GM13976 (cell line): ENCODE measurements around the gene NDUFV1.
"Not testable (repeated sequence)": the region's sequence is repeated elsewhere in the genome, so short reads cannot be mapped to it uniquely, and the experiment has no call there.

Source experiments
- DNase-seq: peaks from one replicate; pipeline ENCODE4 v3.0.0; 2012; ENCODE audit warnings: low spot score
- in situ Hi-C: fragments of 300-500 bp; cut with MboI; formaldehyde crosslinking; loops from one replicate; pipeline ENCODE4 v1.12.0; 2022; ENCODE audit warnings: low sequenced_read_pairs, mixed read lengths, inconsistent platforms; ENCODE audit not compliant: unreplicated experiment
- TF ChIP-seq, protein P1 (sequence below): IDR thresholded peaks from 2 replicates; pipeline ENCODE4 v1.5.1; 2012; ENCODE audit warnings: borderline replicate concordance, mild to moderate bottlenecking; ENCODE audit not compliant: insufficient read depth; ENCODE audit errors: extremely low read depth, missing control alignments, control extremely low read depth

NDUFV1 gene

DNA sequence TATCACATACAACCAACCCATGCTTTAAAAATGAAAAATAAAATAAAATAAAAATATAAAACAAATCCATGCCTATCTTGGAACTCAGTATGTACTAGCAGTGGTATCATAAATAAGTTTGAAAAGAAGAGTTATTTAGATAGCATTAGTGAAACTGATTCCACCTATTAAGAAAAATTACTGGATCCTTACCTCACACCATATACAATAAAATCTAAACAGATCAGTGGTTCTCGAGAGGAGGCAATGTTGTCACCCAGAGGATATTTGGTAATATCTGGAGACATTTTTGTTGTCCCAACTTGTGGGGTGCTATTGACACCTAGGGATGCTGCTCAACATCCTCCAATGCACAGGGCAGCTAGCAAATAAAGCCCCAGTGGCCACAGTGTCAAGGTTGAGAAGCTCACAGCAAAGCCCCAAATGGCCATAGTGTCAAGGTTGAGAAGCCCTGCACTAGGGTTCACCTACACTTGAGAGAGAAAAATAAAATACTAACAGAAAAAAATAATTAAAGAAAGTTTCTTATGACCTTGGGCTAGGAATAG, 9.9 kb upstream of the NDUFV1 start:
- DNase-seq = no peak
- TF ChIP-seq, protein P1, sequence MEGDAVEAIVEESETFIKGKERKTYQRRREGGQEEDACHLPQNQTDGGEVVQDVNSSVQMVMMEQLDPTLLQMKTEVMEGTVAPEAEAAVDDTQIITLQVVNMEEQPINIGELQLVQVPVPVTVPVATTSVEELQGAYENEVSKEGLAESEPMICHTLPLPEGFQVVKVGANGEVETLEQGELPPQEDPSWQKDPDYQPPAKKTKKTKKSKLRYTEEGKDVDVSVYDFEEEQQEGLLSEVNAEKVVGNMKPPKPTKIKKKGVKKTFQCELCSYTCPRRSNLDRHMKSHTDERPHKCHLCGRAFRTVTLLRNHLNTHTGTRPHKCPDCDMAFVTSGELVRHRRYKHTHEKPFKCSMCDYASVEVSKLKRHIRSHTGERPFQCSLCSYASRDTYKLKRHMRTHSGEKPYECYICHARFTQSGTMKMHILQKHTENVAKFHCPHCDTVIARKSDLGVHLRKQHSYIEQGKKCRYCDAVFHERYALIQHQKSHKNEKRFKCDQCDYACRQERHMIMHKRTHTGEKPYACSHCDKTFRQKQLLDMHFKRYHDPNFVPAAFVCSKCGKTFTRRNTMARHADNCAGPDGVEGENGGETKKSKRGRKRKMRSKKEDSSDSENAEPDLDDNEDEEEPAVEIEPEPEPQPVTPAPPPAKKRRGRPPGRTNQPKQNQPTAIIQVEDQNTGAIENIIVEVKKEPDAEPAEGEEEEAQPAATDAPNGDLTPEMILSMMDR = no peak
- in situ Hi-C loops = no loop called here

DNA sequence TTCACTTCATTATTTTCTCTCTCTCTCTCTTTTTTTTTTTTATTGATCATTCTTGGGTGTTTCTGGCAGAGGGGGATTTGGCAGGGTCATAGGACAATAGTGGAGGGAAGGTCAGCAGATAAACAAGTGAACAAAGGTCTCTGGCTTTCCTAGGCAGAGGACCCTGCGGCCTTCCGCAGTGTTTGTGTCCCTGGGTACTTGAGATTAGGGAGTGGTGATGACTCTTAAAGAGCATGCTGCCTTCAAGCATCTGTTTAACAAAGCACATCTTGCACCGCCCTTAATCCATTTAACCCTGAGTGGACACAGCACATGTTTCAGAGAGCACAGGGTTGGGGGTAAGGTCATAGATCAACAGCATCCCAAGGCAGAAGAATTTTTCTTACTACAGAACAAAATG, 9.3 kb upstream of the NDUFV1 start:
- DNase-seq, in situ Hi-C loops: not testable (repeated sequence)

DNA sequence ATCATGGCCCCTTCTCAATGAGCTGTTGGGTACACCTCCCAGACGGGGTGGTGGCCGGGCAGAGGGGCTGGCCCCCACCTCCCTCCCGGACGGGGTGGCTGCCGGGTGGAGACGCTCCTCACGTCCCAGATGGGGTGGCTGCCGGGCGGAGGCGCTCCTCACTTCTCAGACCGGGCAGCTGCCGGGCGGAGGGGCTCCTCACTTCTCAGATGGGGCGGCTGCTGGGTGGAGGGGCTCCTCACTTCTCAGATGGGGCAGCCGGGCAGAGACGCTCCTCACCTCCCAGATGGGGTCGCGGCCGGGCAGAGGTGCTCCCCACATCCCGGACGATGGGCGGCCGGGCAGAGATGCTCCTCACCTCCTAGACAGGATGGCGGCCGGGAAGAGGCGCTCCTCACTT, 8.8 kb upstream of the NDUFV1 start:
- in situ Hi-C loops, DNase-seq: not testable (repeated sequence)

DNA sequence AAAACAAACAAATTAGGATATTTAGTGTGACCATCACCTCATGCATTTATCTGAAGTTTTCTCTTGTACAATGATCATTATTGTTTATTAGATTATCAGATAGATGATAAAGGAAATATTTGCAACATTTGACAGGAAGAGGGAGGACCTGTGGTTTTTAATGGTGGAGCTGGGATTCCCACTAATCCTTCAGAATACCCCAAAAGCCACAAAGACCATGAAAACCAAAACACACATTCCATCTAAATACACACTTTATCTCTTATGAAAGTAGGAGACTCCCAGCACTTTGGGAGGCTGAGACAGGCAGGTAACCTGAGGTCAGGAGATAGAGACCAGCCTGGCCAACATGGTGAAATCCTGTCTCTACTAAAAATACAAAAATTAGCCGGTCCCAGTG, 7.6 kb upstream of the NDUFV1 start:
- TF ChIP-seq, protein P1 = no peak
- no peak for DNase-seq
- in situ Hi-C loops = no loop called here

DNA sequence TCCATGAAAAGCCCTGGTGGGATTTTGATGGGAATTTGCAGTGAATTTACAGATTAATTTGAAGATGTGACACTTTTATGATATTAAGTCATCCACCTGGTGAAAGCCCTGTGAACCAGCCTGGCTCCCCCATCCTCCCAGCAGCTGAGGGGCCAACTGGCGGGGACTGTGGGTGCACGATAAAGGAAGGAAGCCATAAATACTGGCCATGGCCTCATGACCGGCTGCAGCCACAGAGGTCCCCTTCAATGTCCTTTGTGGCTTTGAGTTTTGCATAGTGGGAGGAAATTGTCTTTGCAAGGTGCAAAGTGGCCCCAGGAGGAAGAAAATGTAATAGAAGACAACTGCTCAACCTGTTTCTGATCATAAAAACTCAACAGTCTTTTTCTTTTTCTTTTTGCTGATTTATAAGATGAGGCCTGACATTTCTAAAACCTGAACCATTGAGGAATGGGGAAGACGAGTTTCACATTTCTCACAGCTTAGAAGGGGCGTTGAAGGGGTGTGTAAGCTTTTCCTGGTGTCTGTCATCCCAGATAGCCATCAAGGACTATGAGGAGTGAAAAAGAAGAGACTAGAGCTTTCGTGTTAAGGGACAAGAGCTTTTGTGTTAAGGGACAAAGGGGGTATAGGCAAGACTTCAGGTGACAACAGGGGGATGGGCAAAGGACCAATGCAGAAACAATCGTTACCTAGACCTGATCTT, 6.3 kb upstream of the NDUFV1 start:
- peak; percentile 75 for DNase-seq
- TF ChIP-seq, protein P1 = no peak
- in situ Hi-C loops = no loop called here

DNA sequence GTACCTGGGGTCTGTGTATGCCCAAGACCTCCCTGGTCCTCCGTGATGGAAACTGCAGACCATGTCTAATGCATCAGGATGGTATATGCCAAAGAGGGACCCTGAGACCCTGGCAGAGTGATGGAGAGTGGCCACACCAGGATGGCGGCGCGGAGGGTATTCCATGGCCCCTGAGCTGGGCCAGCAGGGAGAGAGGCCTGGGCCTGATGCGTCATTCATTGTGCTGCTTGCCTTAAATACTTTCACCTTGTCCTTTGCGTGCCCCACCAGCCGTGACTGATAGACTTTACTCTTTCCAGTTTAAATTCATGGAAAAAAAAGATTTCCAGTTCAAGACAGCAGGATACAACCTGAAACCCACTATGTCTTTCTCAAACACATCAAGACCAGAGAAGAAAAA, 5.6 kb upstream of the NDUFV1 start:
- no peak for DNase-seq
- in situ Hi-C loops = no loop called here
- TF ChIP-seq, protein P1 = no peak

DNA sequence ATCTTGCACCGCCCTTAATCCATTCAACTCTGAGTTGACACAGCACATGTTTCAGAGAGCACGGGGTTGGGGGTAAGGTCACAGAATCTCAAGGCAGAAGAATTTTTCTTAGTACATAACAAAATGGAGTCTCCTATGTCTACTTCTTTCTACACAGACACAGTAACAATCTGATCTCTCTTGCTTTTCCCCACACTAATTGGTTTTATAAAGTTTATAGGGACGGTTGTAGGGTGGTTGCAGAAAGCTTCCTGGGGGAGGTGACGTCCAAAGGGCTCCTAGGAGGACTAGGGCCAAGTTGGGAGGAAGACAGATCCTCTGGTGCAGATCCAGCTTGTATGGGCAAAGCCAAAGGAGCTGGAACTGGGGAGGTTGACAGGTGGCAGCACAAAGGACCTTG, 2.6 kb upstream of the NDUFV1 start:
- DNase-seq, in situ Hi-C loops: not testable (repeated sequence)

DNA sequence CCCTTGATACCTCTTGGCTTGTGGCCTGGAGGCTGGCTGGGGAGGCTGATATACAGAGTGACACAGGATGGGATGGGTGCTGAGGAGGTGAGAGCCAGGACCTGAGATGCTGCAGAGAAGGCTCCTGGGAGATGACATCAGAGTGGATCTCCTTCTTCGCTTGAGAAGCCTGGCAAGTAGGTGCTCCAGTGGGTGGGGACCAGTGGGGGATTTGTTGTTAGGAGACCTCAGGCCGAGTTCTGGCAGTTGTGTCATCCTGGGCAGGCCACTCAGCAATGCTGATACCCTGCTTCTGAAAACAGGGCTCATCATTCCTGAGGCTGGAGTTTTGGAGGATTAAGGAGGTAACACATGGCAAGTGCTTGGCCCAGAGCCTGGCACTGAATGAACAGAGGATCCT, 1.9 kb upstream of the NDUFV1 start:
- TF ChIP-seq, protein P1 = no peak
- in situ Hi-C loops = no loop called here
- DNase-seq = no peak
